Trophoblast cell (in vitro differentiated cells and primary cell): ENCODE results near the gene DPP6.

ENCODE experiments used
- DNase-seq, 2 donors: peaks; one replicate each; pipeline ENCODE4 v3.0.0-alpha.2; 2016
- H2AFZ ChIP-seq: 2 replicates; pipeline ENCODE4 v1.6.1; 2013; ENCODE audit warnings: low read length, moderate library complexity, mild to moderate bottlenecking; ENCODE audit not compliant: insufficient read depth, poor library complexity
- H2AK5ac ChIP-seq: 2 replicates; pipeline ENCODE4 v1.6.1; 2013; ENCODE audit warnings: mild to moderate bottlenecking, low read length
- H2BK120ac ChIP-seq: 2 replicates; pipeline ENCODE4 v1.6.1; 2013; ENCODE audit warnings: low read length, mild to moderate bottlenecking, moderate library complexity; ENCODE audit not compliant: insufficient read depth, poor library complexity
- H2BK12ac ChIP-seq: 2 replicates; pipeline ENCODE4 v1.6.1; 2013; ENCODE audit warnings: mild to moderate bottlenecking, low read length, moderate library complexity
- H2BK5ac ChIP-seq: 2 replicates; pipeline ENCODE4 v1.6.1; 2013; ENCODE audit warnings: low read length, low read depth, moderate library complexity, mild to moderate bottlenecking; ENCODE audit not compliant: poor library complexity
- H3K14ac ChIP-seq: 2 replicates; pipeline ENCODE4 v1.6.1; 2013; ENCODE audit warnings: mild to moderate bottlenecking, low read length
- H3K18ac ChIP-seq: 2 replicates; pipeline ENCODE4 v1.6.1; 2013; ENCODE audit warnings: mild to moderate bottlenecking, low read length
- H3K23ac ChIP-seq: 2 replicates; pipeline ENCODE4 v1.6.1; 2013; ENCODE audit warnings: low read length
- H3K27ac ChIP-seq: 2 replicates; pipeline ENCODE4 v1.5.1; 2013; ENCODE audit warnings: low read depth, mild to moderate bottlenecking, inconsistent platforms, low read length, moderate library complexity
- H3K27me3 ChIP-seq: 2 replicates; pipeline ENCODE4 v1.6.1; 2013; ENCODE audit warnings: inconsistent platforms, mild to moderate bottlenecking, low read length, moderate library complexity; ENCODE audit not compliant: insufficient read depth
- H3K36me3 ChIP-seq, 2 experiments: 1 replicate in 1 of 2; 2 replicates in 1 of 2; pipeline ENCODE4 v1.6.1; 2013; ENCODE audit warnings: low read length in 2 of 2, mild to moderate bottlenecking in 2 of 2, moderate library complexity in 1 of 2; ENCODE audit not compliant: insufficient read depth in 2 of 2, control insufficient read depth in 1 of 2
- H3K4ac ChIP-seq: 2 replicates; pipeline ENCODE4 v1.6.1; 2013; ENCODE audit warnings: low read depth, mild to moderate bottlenecking, low read length, moderate library complexity
- H3K4me1 ChIP-seq, 2 experiments: 1 replicate in 1 of 2; 2 replicates in 1 of 2; pipeline ENCODE4 v1.6.1; 2013; ENCODE audit warnings: low read length in 2 of 2, mild to moderate bottlenecking in 2 of 2, moderate library complexity in 1 of 2; ENCODE audit not compliant: insufficient read depth in 2 of 2, control insufficient read depth in 1 of 2
- H3K4me2 ChIP-seq: 2 replicates; pipeline ENCODE4 v1.6.1; 2013; ENCODE audit warnings: inconsistent platforms, mild to moderate bottlenecking, low read length, moderate library complexity
- H3K4me3 ChIP-seq: 2 replicates; pipeline ENCODE4 v1.5.1; 2013; ENCODE audit warnings: mild to moderate bottlenecking, low read depth, low read length, inconsistent platforms
- H3K79me1 ChIP-seq: one replicate; pipeline ENCODE4 v1.6.1; 2013; ENCODE audit warnings: low read length
- H3K79me2 ChIP-seq: 2 replicates; pipeline ENCODE4 v1.6.1; 2013; ENCODE audit warnings: low read length, mild to moderate bottlenecking; ENCODE audit not compliant: control insufficient read depth, insufficient read depth, poor library complexity
- H3K9ac ChIP-seq: 2 replicates; pipeline ENCODE4 v1.6.1; 2013; ENCODE audit warnings: mild to moderate bottlenecking, low read length
- H3K9me3 ChIP-seq: 2 replicates; pipeline ENCODE4 v1.6.1; 2013; ENCODE audit warnings: low read depth, mild to moderate bottlenecking, control low read depth, inconsistent platforms, low read length; ENCODE audit not compliant: insufficient read depth
- H4K12ac ChIP-seq: 2 replicates; pipeline ENCODE4 v1.6.1; 2013; ENCODE audit warnings: low read depth, mild to moderate bottlenecking, low read length, moderate library complexity
- H4K8ac ChIP-seq: 2 replicates; pipeline ENCODE4 v1.6.1; 2013; ENCODE audit warnings: low read depth, mild to moderate bottlenecking, low read length, moderate library complexity
- H4K91ac ChIP-seq: one replicate; pipeline ENCODE4 v1.6.1; 2013; ENCODE audit warnings: low read depth, mild to moderate bottlenecking, low read length, moderate library complexity
- WGBS: extraction: QIAGEN DNeasy Blood & Tissue Kit; methylation state at CpG from one replicate; pipeline ENCODE4 v1.1.7; 2013; ENCODE audit warnings: missing lambda C conversion rate; ENCODE audit not compliant: insufficient read length, insufficient coverage; ENCODE audit errors: extremely low coverage; 5-methylcytosine and 5-hydroxymethylcytosine counted together

Gene DPP6

DNA sequence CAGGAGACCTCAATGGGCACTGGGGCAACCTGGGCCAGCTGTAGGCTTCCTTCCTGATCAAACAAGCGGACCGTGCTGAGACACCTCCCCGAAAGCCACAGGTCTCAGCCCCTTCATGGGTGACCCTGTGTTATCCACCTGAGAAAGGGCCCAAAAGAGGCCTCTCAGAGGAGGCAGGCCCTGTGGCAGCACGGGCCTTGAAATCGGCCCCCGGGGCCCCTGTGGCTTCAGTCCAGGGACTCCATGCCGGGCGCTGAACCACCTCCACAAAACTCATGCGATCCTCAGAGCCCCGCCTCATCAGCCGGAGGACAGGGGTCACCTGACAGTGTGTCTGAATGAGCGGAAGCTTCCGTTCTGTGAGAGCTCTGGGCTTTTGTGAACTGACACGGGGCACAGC, 643.6 kb downstream of the DPP6 start:
- DNase-seq, result no peak
- H3K27ac ChIP-seq, result no peak overlapping the region
- no peak overlapping the region for H3K4me2 ChIP-seq
- H4K12ac ChIP-seq, result no peak overlapping the region
- no peak overlapping the region for H2BK120ac ChIP-seq
- no peak overlapping the region for H2BK5ac ChIP-seq
- no peaks in the 10 kb centered on the region for H3K27me3 ChIP-seq
- H3K14ac ChIP-seq, result no peak overlapping the region
- no peaks in the 10 kb centered on the region for H3K79me1 ChIP-seq
- H3K18ac ChIP-seq, result no peak overlapping the region
- peaks cover 0 to 4% of the 10 kb centered on the region in 2 experiments for H3K4me1 ChIP-seq
- H3K23ac ChIP-seq, result no peak overlapping the region
- no peak overlapping the region for H3K4me3 ChIP-seq
- no peak overlapping the region for H4K8ac ChIP-seq
- WGBS, result no CpG with 5 or more reads among the region's 14 CpGs
- H3K79me2 ChIP-seq, result no peaks in the 10 kb centered on the region
- no peak overlapping the region for H2AFZ ChIP-seq
- no peak overlapping the region for H2AK5ac ChIP-seq
- H3K36me3 ChIP-seq, result no peaks in the 10 kb centered on the region
- no peaks in the 10 kb centered on the region for H3K9me3 ChIP-seq
- H3K4ac ChIP-seq, result no peak overlapping the region
- no peak overlapping the region for H4K91ac ChIP-seq
- no peak overlapping the region for H3K9ac ChIP-seq
- no peak overlapping the region for H2BK12ac ChIP-seq

DNA sequence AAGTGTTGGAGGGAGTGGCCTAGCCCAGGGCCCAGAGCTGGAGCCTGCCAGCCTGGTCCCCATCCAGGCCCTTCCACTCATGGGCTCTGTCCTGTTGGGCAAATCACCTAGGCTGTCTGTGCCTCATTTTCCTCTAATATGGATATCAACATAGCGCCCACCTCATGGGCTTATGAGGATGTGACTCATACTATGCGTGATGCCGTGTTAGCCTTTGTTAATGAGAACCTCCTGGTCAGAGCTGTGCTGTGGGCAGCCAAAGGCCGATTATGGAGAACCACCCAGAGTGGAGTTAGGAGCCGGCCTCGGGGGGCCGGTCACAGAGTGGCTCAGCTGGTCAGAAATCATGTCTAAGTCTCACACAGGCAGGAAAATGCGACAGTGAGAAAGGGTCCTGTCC, 644.4 kb downstream of the DPP6 start:
- no peaks in the 10 kb centered on the region for H3K79me2 ChIP-seq
- no peak overlapping the region for H3K18ac ChIP-seq
- DNase-seq, result no peak
- H3K4ac ChIP-seq, result no peak overlapping the region
- no peak overlapping the region for H3K14ac ChIP-seq
- H2AFZ ChIP-seq, result no peak overlapping the region
- no peak overlapping the region for H4K8ac ChIP-seq
- H3K79me1 ChIP-seq, result no peaks in the 10 kb centered on the region
- no peaks in the 10 kb centered on the region for H3K27me3 ChIP-seq
- H3K36me3 ChIP-seq, result no peaks in the 10 kb centered on the region
- no peak overlapping the region for H3K4me2 ChIP-seq
- peaks cover 0 to 4% of the 10 kb centered on the region in 2 experiments for H3K4me1 ChIP-seq
- H3K23ac ChIP-seq, result no peak overlapping the region
- H2BK120ac ChIP-seq, result no peak overlapping the region
- no peak overlapping the region for H2AK5ac ChIP-seq
- no peak overlapping the region for H2BK5ac ChIP-seq
- no peak overlapping the region for H4K91ac ChIP-seq
- WGBS, result no CpG with 5 or more reads among the region's 8 CpGs
- H3K4me3 ChIP-seq, result no peak overlapping the region
- no peak overlapping the region for H4K12ac ChIP-seq
- H3K9me3 ChIP-seq, result no peaks in the 10 kb centered on the region
- no peak overlapping the region for H3K27ac ChIP-seq
- no peak overlapping the region for H3K9ac ChIP-seq
- no peak overlapping the region for H2BK12ac ChIP-seq

DNA sequence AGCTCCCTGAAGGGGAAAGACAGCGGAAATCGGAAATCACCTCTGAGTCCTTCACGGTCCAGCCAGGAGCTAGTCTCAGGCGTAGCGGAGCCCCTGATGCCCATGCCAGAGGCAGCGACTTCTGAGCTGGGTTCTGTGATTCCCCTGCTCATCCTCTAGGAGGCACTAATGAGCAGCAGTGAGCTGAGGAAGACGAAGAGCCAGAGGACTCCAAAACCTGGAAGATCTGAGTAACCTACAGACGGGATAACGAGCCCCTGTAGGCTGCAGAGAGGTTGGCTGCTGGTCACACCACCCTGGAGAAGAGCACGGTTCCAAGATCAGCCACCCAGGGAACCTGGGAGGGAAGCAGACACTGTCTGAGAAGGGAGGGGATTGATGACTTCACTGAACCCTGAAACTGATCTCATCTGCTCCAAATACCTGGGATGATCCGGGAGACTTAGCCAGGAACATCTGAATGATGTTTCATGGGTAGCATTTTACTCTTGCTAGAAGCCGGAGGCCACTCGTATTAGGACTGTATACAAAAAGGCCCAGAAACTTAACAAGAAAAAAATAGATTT, 646.6 kb downstream of the DPP6 start:
- Histone ChIP-seq H3K4me3 (no peak overlapping the region), H3K9me3 (no peaks in the 10 kb centered on the region), H3K18ac (no peak overlapping the region), H3K4me2 (no peak overlapping the region), H2AFZ (no peak overlapping the region), H3K23ac (no peak overlapping the region), H3K4me1 (peaks cover 0 to 4% of the 10 kb centered on the region in 2 experiments), H3K9ac (no peak overlapping the region), H4K91ac (no peak overlapping the region), H2BK120ac (no peak overlapping the region), H3K79me1 (no peaks in the 10 kb centered on the region), H3K4ac (no peak overlapping the region), H2BK12ac (no peak overlapping the region), H3K14ac (no peak overlapping the region), H4K8ac (no peak overlapping the region), H3K27me3 (no peaks in the 10 kb centered on the region), H4K12ac (no peak overlapping the region), H3K36me3 (no peaks in the 10 kb centered on the region), H3K79me2 (no peaks in the 10 kb centered on the region), H3K27ac (no peak overlapping the region), H2AK5ac (no peak overlapping the region), H2BK5ac (no peak overlapping the region)
- WGBS, result no CpG with 5 or more reads among the region's 13 CpGs
- peak in 1 of 2 donors; percentile 33 for DNase-seq

DNA sequence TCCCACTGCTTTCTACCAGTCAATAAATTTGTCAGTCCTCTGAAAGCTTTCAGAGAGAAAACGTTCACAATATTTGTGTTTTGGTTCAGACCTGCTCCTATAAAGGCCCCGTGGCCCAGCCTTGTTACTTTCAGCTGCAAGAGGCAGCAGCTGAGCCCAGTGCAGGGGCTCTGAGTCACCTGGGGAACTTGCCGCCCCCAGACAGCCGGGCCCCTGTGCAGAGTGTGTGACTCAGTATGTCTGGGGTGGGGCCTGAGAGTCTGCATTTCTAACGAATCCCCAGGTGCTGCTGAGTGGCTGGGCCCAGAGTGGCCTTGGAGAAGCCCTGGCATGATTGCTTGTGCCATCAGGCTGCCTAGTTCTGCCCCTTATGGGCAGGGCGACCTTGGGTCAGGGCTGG, 647.2 kb downstream of the DPP6 start:
- Histone ChIP-seq H2BK12ac (no peak overlapping the region), H4K12ac (no peak overlapping the region), H3K18ac (no peak overlapping the region), H2AFZ (no peak overlapping the region), H3K27ac (no peak overlapping the region), H3K9ac (no peak overlapping the region), H2BK5ac (no peak overlapping the region), H3K14ac (no peak overlapping the region), H3K4ac (no peak overlapping the region), H3K27me3 (no peaks in the 10 kb centered on the region), H2AK5ac (no peak overlapping the region), H4K8ac (no peak overlapping the region), H3K4me2 (no peak overlapping the region), H3K4me3 (no peak overlapping the region), H3K36me3 (no peaks in the 10 kb centered on the region), H3K9me3 (no peaks in the 10 kb centered on the region), H3K4me1 (peaks cover 0 to 4% of the 10 kb centered on the region in 2 experiments), H3K23ac (no peak overlapping the region), H3K79me2 (no peaks in the 10 kb centered on the region), H4K91ac (no peak overlapping the region), H3K79me1 (no peaks in the 10 kb centered on the region), H2BK120ac (no peak overlapping the region)
- no peak for DNase-seq
- WGBS, result no CpG with 5 or more reads among the region's 6 CpGs
